A549 (cell line): Measurements from ENCODE around the gene TNFRSF13B. TPM values are rescaled to one million over a fixed set of nuclear protein-coding genes. Genes with fewer than 3 reads are reported as not detected.
A peak's percentile ranks its signal among the peaks of the same experiment; 100 is the strongest.
"Not testable (repeated sequence)": the region's sequence is repeated elsewhere in the genome, so short reads cannot be mapped to it uniquely, and the experiment has no call there.

Source experiments
- ATAC-seq, 2 experiments: fragments of 200-7000 bp in 1 of 2; fragments of >200 bp in 1 of 2; cut with Nextera tagmentation in 1 of 2; cut with Tn5 transposase in 1 of 2; 3 replicates each; pipeline versions ENCODE4 v1.8.0 to v1.9.1; 2018 to 2020; ENCODE audit warnings: mild to moderate bottlenecking in 1 of 2, moderate library complexity in 1 of 2
- CTCF ChIA-PET: fragments of 300-600 bp; sonication (Branson Sonifier 250); formaldehyde crosslinking; extraction: SDS; loops from one replicate; lab custom pipeline; 2021; ENCODE audit warnings: antibody characterized with exemption, inconsistent platforms; lab: Yijun Ruan, JAX
- POLR2A ChIA-PET: fragments of 350-600 bp; formaldehyde crosslinking; extraction: SDS; loops from one replicate; lab custom pipeline; 2021; ENCODE audit warnings: antibody characterized with exemption, inconsistent platforms; lab: Yijun Ruan, JAX
- DNase-seq, 2 experiments: peaks; one replicate each; pipeline versions ENCODE4 v3.0.0 to v3.0.0-alpha.2; 2011 to 2016; ENCODE audit warnings: low read depth in 1 of 2, low spot score in 1 of 2
- FAIRE-seq: peaks from 2 replicates; lab custom pipeline; 2011; peaks lifted over from hg19 to GRCh38; lab: Jason Lieb, UNC
- H3K27ac ChIP-seq, 2 experiments: fragments of >200 bp; sonication (Bioruptor Twin); formaldehyde crosslinking; 3 replicates each; pipeline ENCODE4 v1.5.1; 2016 to 2017
- H3K4me1 ChIP-seq: fragments of >200 bp; sonication (Bioruptor Twin); formaldehyde crosslinking; 3 replicates; pipeline ENCODE4 v1.6.1; 2016
- H3K4me2 ChIP-seq: fragments of >200 bp; sonication (Bioruptor Twin); formaldehyde crosslinking; 3 replicates; pipeline ENCODE4 v1.6.1; 2016
- H3K4me3 ChIP-seq: fragments of >200 bp; sonication (Bioruptor Twin); formaldehyde crosslinking; 3 replicates; pipeline ENCODE4 v1.5.1; 2016
- H3K9me3 ChIP-seq: fragments of >200 bp; sonication (Bioruptor Twin); formaldehyde crosslinking; 3 replicates; pipeline ENCODE4 v1.6.1; 2016
- CEBPB ChIP-seq, 2 experiments: fragments of >200 bp in 1 of 2; sonication (Bioruptor Twin) in 1 of 2; formaldehyde crosslinking in 1 of 2; IDR thresholded peaks; 2 replicates each; pipeline ENCODE4 v1.6.1; 2012 to 2016
- CHD2 ChIP-seq: fragments of 150-350 bp; IDR thresholded peaks from 2 replicates; pipeline ENCODE4 v1.6.1; 2014; ENCODE audit warnings: low read length; ENCODE audit not compliant: partially characterized antibody
- EHF ChIP-seq: fragments of 250-450 bp; sonication (Bioruptor Pico); IDR thresholded peaks from 2 replicates; pipeline ENCODE4 v1.5.0; 2020; ENCODE audit warnings: mild to moderate bottlenecking
- FOXS1 ChIP-seq: fragments of 250-450 bp; sonication (Bioruptor Pico); IDR thresholded peaks from 2 replicates; pipeline ENCODE4 v1.5.0; 2020; ENCODE audit warnings: mild to moderate bottlenecking, moderate library complexity
- HOXB13 ChIP-seq: fragments of 250-450 bp; sonication (Bioruptor Pico); IDR thresholded peaks from 2 replicates; pipeline ENCODE4 v1.5.0; 2020; ENCODE audit warnings: low read depth, mild to moderate bottlenecking, moderate library complexity
- HOXB5 ChIP-seq: fragments of 250-450 bp; sonication (Bioruptor Pico); IDR thresholded peaks from 2 replicates; pipeline ENCODE4 v1.5.0; 2020; ENCODE audit warnings: mild to moderate bottlenecking, moderate library complexity
- MAFK ChIP-seq: fragments of 450-650 bp; IDR thresholded peaks from 2 replicates; pipeline ENCODE4 v1.6.1; 2014; ENCODE audit not compliant: partially characterized antibody
- NFE2L2 ChIP-seq: fragments of 150-350 bp; conservative IDR thresholded peaks from 2 replicates; pipeline ENCODE4 v1.6.1; 2014; ENCODE audit warnings: low read length
- NR3C1 ChIP-seq: fragments of >200 bp; sonication (Bioruptor Twin); formaldehyde crosslinking; IDR thresholded peaks from 3 replicates; pipeline ENCODE4 v1.6.1; 2017
- POLR2AphosphoS2 ChIP-seq: conservative IDR thresholded peaks from 2 replicates; pipeline ENCODE4 v1.6.1; 2012; ENCODE audit warnings: low read length, improper control_type of control experiment, inconsistent platforms
- RAD21 ChIP-seq, 2 experiments: fragments of >200 bp in 1 of 2; sonication (Bioruptor Twin) in 1 of 2; formaldehyde crosslinking in 1 of 2; IDR thresholded peaks in 1 of 2; conservative IDR thresholded peaks in 1 of 2; 2 replicates in 1 of 2; 3 replicates in 1 of 2; pipeline ENCODE4 v1.6.1; 2012 to 2018; ENCODE audit warnings: inconsistent platforms in 1 of 2
- TFCP2L1 ChIP-seq: fragments of 250-450 bp; sonication (Bioruptor Pico); IDR thresholded peaks from 2 replicates; pipeline ENCODE4 v1.5.0; 2021; ENCODE audit warnings: mild to moderate bottlenecking
- ZC3H11A ChIP-seq: fragments of 450-650 bp; IDR thresholded peaks from 2 replicates; pipeline ENCODE4 v1.6.1; 2014; ENCODE audit warnings: antibody characterized with exemption, mild to moderate bottlenecking
- ZFP36 ChIP-seq: fragments of 450-650 bp; IDR thresholded peaks from 2 replicates; pipeline ENCODE4 v1.6.1; 2014; ENCODE audit warnings: borderline replicate concordance; ENCODE audit not compliant: partially characterized antibody
- ZNF302 ChIP-seq: fragments of 250-450 bp; sonication (Bioruptor Pico); IDR thresholded peaks from 2 replicates; pipeline ENCODE4 v1.9.0; 2021; ENCODE audit warnings: inconsistent platforms, mild to moderate bottlenecking, moderate library complexity
- ZSCAN20 ChIP-seq: fragments of 250-450 bp; sonication (Bioruptor Pico); IDR thresholded peaks from 2 replicates; pipeline ENCODE4 v1.8.0; 2022; ENCODE audit warnings: mild to moderate bottlenecking, moderate library complexity
- WGBS: methylation state at CpG from one replicate; pipeline ENCODE4 v1.1.6; 2017; ENCODE audit errors: missing lambda C conversion rate; 5-methylcytosine and 5-hydroxymethylcytosine counted together
- polyA plus RNA-seq, 4 experiments: library from polyadenylated mRNA; depleted of rRNA in 3 of 4; stranded (reverse); fragments of >200 nt; fragmentation: RNase III in 1 of 4; extraction: RNeasy Plus Mini Kit Qiagen cat#74134 plus additional on column Dnase treatment in 1 of 4; gene quantifications; 2 replicates in 3 of 4; 3 replicates in 1 of 4; pipeline ENCODE4 v1.2.3, GENCODE V29; 2011 to 2017
- TF ChIP-seq, protein P1 (sequence below): fragments of 250-450 bp; sonication (Bioruptor Pico); IDR thresholded peaks from 2 replicates; pipeline ENCODE4 v1.5.0; 2020; ENCODE audit warnings: low read depth, mild to moderate bottlenecking, moderate library complexity
- TF ChIP-seq, protein P2 (sequence below): IDR thresholded peaks from 2 replicates; pipeline ENCODE4 v1.6.1; 2012; ENCODE audit warnings: low read depth, borderline replicate concordance
- TF ChIP-seq, protein P3 (sequence below): fragments of 150-350 bp; IDR thresholded peaks from 2 replicates; pipeline ENCODE4 v1.6.1; 2014; ENCODE audit warnings: low read depth, mild to moderate bottlenecking, low read length
- TF ChIP-seq, protein P4 (sequence below): fragments of 250-450 bp; sonication (Bioruptor Pico); IDR thresholded peaks from 2 replicates; pipeline ENCODE4 v1.5.0; 2021; ENCODE audit warnings: mild to moderate bottlenecking, moderate library complexity, borderline replicate concordance

Gene TNFRSF13B
- polyA plus RNA-seq, 2 of the 4 experiments (the other 2 are of a cell fraction), result not detected

DNA sequence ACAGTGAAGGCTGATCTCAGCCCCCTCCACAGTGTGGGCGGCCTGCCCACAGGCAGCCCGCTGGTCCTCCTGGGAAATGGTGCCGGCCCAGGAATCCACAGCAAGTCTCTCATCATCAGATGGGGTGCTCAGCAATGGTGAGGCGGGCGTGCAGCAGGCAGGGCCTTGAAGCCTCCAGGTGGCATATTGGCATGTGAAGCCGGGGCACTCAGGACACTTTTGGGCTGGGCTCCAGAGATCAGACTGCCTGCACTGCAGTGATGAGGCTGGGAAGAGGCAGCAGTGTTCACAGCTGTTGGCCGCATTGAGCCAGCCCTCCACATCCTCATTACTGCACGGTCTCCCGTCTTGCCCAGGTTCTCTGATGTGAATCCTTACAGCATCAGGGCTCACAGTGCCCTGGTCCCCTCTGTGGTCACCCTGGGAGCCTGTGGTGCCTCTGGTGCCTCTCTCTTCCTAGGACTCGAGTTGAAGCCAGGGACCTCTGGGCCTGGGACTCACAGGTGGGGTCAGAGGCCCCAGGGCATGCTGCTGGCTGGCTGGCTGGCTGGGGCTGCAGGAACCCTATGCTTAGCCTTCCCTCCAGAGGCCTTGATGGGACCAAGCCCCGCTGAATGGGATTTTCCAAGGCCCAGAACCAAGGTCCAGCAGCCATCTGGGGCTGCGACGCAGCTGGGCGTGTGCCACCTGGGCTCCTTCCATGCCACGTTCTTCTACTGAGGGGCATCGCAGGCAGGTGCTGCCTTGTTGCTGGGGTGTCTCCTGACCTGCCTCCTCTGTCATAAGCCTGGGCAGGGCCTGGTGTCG is 48.6 kb downstream of the TNFRSF13B start:
- FAIRE-seq, result no peak
- CTCF ChIA-PET, result interaction anchor here (0.9 kb wide), 1 partner anchor 8 kb away, joined by 3 read pairs; no protein-coding TSS in a partner anchor

DNA sequence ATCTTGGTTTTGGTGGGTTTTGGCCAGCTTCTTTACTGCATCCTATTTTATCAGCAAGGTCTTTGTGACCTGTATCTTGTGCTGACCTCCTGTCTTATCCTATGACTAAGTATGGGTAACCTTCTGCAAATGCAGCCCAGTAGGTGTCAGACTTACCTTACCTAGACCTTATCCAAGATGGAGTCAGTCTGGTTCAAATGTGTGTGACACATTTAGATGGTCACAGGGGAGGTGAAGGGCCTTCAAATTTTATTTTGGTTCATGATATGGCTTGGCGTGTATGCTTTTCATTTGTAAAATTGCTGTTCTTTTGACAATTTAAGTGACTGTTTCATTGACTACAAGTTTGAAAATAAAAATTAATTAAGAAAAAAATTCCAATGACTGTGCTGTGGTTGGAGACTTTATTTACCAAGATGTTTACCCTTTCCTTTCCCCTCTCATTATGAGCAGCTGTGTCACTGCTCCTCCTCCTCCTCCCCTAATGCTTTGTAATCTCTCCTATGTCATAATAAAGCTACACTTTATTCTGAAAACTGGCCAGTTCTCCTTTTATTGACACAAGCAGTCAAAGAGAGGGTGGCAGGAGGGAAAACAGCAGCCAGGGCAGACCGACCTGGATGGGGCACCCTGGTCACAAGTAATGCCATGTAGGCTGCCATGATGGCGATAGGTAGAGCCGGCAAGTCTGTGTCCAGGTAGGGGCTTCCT is 49.4 kb downstream of the TNFRSF13B start:
- TF ChIP-seq RAD21 (conservative IDR thresholded peaks at IDR 0.05 in 1 of 2, IDR thresholded peaks at IDR 0.05 in 1 of 2) (peak in 1 of 2 experiments; percentile 51; a peak in 2 of 5 replicates), ZNF302 (peak; percentile 87), EHF (peak; percentile 76; the same call in 1 of the 2 replicates), HOXB13 (CRISPR knock-in tag) (peak; percentile 83), NR3C1 (no peak), ZSCAN20 (CRISPR knock-in tag) (peak; percentile 82), HOXB5 (CRISPR knock-in tag) (peak; percentile 62; the same call in 1 of the 2 replicates), FOXS1 (CRISPR knock-in tag) (peak; percentile 69; the same call in 1 of the 2 replicates), NFE2L2 (no peak)
- TF ChIP-seq, protein P1, sequence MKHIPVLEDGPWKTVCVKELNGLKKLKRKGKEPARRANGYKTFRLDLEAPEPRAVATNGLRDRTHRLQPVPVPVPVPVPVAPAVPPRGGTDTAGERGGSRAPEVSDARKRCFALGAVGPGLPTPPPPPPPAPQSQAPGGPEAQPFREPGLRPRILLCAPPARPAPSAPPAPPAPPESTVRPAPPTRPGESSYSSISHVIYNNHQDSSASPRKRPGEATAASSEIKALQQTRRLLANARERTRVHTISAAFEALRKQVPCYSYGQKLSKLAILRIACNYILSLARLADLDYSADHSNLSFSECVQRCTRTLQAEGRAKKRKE (CRISPR knock-in tag), result peak; percentile 87; the same call in 1 of the 2 replicates
- Histone ChIP-seq H3K9me3 (no peaks in the 10 kb centered on the region), H3K4me3 (no peak overlapping the region), H3K4me2 (no peak overlapping the region), H3K4me1 (no peaks in the 10 kb centered on the region), H3K27ac (no peak overlapping the region)
- FAIRE-seq (no peak), ATAC-seq (peak in 1 of 2 experiments; percentile 43; a peak in 2 of 6 replicates), DNase-seq (peak in 1 of 2 experiments; percentile 47)
- ChIA-PET CTCF (interaction anchor here (1.0 kb wide), 1 partner anchor 71 kb away, joined by 3 read pairs; no protein-coding TSS in a partner anchor), POLR2A (no interaction called here)
- 75% methylated on average over 4 of the region's 4 CpGs for WGBS

More for the DNA sequence above, 48.6 kb downstream of the TNFRSF13B start:
- POLR2A ChIA-PET, result no interaction called here
- 77% methylated on average over 17 of the region's 17 CpGs for WGBS
- H3K9me3 ChIP-seq, result no peaks in the 10 kb centered on the region
- H3K27ac ChIP-seq, result no peak overlapping the region
- no peak overlapping the region for H3K4me3 ChIP-seq
- no peak overlapping the region for H3K4me2 ChIP-seq
- no peaks in the 10 kb centered on the region for H3K4me1 ChIP-seq
- DNase-seq, result no peak
- TF ChIP-seq FOXS1 (CRISPR knock-in tag) (no peak), POLR2AphosphoS2 (no peak)
- TF ChIP-seq, protein P2, sequence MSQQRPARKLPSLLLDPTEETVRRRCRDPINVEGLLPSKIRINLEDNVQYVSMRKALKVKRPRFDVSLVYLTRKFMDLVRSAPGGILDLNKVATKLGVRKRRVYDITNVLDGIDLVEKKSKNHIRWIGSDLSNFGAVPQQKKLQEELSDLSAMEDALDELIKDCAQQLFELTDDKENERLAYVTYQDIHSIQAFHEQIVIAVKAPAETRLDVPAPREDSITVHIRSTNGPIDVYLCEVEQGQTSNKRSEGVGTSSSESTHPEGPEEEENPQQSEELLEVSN, result no peak
- no peak for ATAC-seq

DNA sequence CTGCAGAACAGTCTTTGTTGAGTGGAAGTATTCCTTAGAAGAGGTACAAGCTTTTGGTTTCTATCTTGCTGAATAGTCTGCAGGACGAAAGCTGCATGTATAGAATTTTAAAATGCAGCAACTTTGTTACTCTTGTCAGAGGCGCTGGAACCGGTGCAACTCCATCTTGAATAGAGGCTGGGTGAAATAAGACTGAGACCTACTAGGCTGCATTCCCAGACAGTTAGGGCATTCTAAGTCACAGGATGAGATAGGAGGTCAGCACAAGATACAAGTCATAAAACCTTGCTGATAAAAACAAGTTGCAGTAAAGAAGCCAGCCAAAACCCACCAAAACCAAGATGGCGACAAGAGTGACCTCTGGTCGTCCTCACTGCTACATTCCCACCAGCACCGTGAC is 50.5 kb downstream of the TNFRSF13B start:
- POLR2A ChIA-PET, H3K4me2 ChIP-seq, H3K27ac ChIP-seq, FAIRE-seq, CTCF ChIA-PET, H3K9me3 ChIP-seq, ATAC-seq, DNase-seq, H3K4me1 ChIP-seq, H3K4me3 ChIP-seq: not testable (repeated sequence)
- 70% methylated on average over 6 of the region's 6 CpGs for WGBS

DNA sequence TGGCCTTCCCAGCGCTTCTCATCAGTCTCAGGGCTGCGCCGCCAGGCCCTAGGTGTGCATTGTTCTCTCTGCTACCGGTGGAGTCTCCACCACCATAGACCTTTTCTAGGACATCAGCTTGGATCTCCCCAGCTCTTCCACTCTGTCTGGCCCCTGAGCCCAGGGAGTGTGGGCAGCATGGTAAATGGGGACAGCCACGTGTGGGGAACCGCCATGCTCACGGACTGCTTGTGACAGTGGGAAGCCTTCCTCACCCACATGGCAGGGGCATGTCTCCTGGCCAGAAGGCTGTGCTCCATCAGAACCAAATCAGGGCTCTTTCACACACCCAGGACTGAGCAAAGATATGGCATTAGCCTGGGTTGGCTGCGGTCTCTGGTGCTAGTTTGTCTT is 51.3 kb downstream of the TNFRSF13B start:
- 89% methylated on average over 8 of the region's 8 CpGs for WGBS
- ATAC-seq, result no peak
- POLR2A ChIA-PET, result no interaction called here
- TF ChIP-seq TFCP2L1 (CRISPR knock-in tag) (no peak), MAFK (no peak), CEBPB (IDR thresholded peaks at IDR 0.05) (no peak), ZC3H11A (no peak), CHD2 (no peak), ZFP36 (no peak)
- TF ChIP-seq, protein P3, sequence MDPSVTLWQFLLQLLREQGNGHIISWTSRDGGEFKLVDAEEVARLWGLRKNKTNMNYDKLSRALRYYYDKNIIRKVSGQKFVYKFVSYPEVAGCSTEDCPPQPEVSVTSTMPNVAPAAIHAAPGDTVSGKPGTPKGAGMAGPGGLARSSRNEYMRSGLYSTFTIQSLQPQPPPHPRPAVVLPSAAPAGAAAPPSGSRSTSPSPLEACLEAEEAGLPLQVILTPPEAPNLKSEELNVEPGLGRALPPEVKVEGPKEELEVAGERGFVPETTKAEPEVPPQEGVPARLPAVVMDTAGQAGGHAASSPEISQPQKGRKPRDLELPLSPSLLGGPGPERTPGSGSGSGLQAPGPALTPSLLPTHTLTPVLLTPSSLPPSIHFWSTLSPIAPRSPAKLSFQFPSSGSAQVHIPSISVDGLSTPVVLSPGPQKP, result no peak
- TF ChIP-seq, protein P4, sequence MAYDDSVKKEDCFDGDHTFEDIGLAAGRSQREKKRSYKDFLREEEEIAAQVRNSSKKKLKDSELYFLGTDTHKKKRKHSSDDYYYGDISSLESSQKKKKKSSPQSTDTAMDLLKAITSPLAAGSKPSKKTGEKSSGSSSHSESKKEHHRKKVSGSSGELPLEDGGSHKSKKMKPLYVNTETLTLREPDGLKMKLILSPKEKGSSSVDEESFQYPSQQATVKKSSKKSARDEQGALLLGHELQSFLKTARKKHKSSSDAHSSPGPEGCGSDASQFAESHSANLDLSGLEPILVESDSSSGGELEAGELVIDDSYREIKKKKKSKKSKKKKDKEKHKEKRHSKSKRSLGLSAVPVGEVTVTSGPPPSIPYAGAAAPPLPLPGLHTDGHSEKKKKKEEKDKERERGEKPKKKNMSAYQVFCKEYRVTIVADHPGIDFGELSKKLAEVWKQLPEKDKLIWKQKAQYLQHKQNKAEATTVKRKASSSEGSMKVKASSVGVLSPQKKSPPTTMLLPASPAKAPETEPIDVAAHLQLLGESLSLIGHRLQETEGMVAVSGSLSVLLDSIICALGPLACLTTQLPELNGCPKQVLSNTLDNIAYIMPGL (CRISPR knock-in tag), result no peak

More for the DNA sequence above, 51.3 kb downstream of the TNFRSF13B start:
- DNase-seq, result no peak
- no peak for FAIRE-seq
- Histone ChIP-seq H3K4me2 (no peak overlapping the region), H3K27ac (no peak overlapping the region), H3K4me3 (no peak overlapping the region), H3K9me3 (no peaks in the 10 kb centered on the region), H3K4me1 (no peaks in the 10 kb centered on the region)
- CTCF ChIA-PET, result interaction anchor here (0.6 to 1.0 kb wide), 2 partner anchors 60 to 1193 kb away, joined by 3 read pairs; no protein-coding TSS in a partner anchor
